ENCODE results near the gene PDE4B. TPM values are rescaled to one million over a fixed set of nuclear protein-coding genes. Genes with fewer than 3 reads are reported as not detected.

Gene PDE4B
- total RNA-seq, 1 donor from 2014 or later = 7.6 TPM

GRCh38 chr1:66395202-66396061 is 602.7 kb downstream of the PDE4B start:
- H3K79me2 ChIP-seq (ENCODE audit: insufficient read depth, low read length) = no peaks in the 10 kb centered on the region
- no peak for FAIRE-seq

GRCh38 chr1:66396212-66396890 is 603.7 kb downstream of the PDE4B start:
- TF ChIP-seq CTCF (IDR thresholded peaks at IDR 0.05; ENCODE audit: insufficient read depth, low read depth, low read length) (no peak), EZH2 (IDR thresholded peaks at IDR 0.05; ENCODE audit: insufficient read depth, low read length) (no peak)
- H3K4me1 ChIP-seq (ENCODE audit: insufficient read depth, low read length) = no peaks in the 10 kb centered on the region
- Mint-ChIP-seq H3K27ac (ENCODE audit: unreplicated experiment) (no peak overlapping the region), H3K9me3 (ENCODE audit: unreplicated experiment) (peaks cover 3% of the 10 kb centered on the region), H3K4me3 (ENCODE audit: unreplicated experiment) (no peak overlapping the region), H3K4me1 (ENCODE audit: low read depth, unreplicated experiment) (peaks cover 6% of the 10 kb centered on the region), H3K36me3 (ENCODE audit: low read depth, unreplicated experiment) (no peaks in the 10 kb centered on the region), H3K27me3 (ENCODE audit: low read depth, unreplicated experiment) (no peaks in the 10 kb centered on the region)
- DNase-seq (ENCODE audit: low read depth) (no peak), FAIRE-seq (no peak)
- H2AFZ ChIP-seq (ENCODE audit: low read depth, low read length) = no peak overlapping the region
- H3K9me3 ChIP-seq (ENCODE audit: insufficient read depth, low read depth, low read length) = no peaks in the 10 kb centered on the region
- H3K9ac ChIP-seq (ENCODE audit: low read length) = no peak overlapping the region
- H3K27me3 ChIP-seq (ENCODE audit: insufficient read depth, low read length) = no peaks in the 10 kb centered on the region
- no peak overlapping the region for H3K4me3 ChIP-seq (ENCODE audit: insufficient read depth, low read depth, low read length)
- H3K27ac ChIP-seq (ENCODE audit: low read depth, low read length) = no peak overlapping the region
- H3K4me2 ChIP-seq (ENCODE audit: low read length) = no peak overlapping the region
- no peaks in the 10 kb centered on the region for H3K36me3 ChIP-seq (ENCODE audit: insufficient read depth, low read length)
- no peaks in the 10 kb centered on the region for H3K79me2 ChIP-seq (ENCODE audit: insufficient read depth, low read length)
- no peaks in the 10 kb centered on the region for H4K20me1 ChIP-seq (ENCODE audit: insufficient read depth, low read length)

More at GRCh38 chr1:66395202-66396061, 602.7 kb downstream of the PDE4B start:
- Histone ChIP-seq H4K20me1 (ENCODE audit: insufficient read depth, low read length) (no peaks in the 10 kb centered on the region), H3K4me2 (ENCODE audit: low read length) (no peak overlapping the region), H3K27ac (ENCODE audit: low read depth, low read length) (no peak overlapping the region), H3K36me3 (ENCODE audit: insufficient read depth, low read length) (no peaks in the 10 kb centered on the region), H3K4me1 (ENCODE audit: insufficient read depth, low read length) (no peaks in the 10 kb centered on the region), H3K9ac (ENCODE audit: low read length) (no peak overlapping the region), H3K4me3 (ENCODE audit: insufficient read depth, low read depth, low read length) (no peak overlapping the region), H3K9me3 (ENCODE audit: insufficient read depth, low read depth, low read length) (no peaks in the 10 kb centered on the region), H3K27me3 (ENCODE audit: insufficient read depth, low read length) (no peaks in the 10 kb centered on the region), H2AFZ (ENCODE audit: low read depth, low read length) (no peak overlapping the region)
- Mint-ChIP-seq H3K9me3 (ENCODE audit: unreplicated experiment) (peaks cover 3% of the 10 kb centered on the region), H3K27me3 (ENCODE audit: low read depth, unreplicated experiment) (no peaks in the 10 kb centered on the region), H3K27ac (ENCODE audit: unreplicated experiment) (no peak overlapping the region), H3K4me3 (ENCODE audit: unreplicated experiment) (no peak overlapping the region), H3K4me1 (ENCODE audit: low read depth, unreplicated experiment) (peaks cover 6% of the 10 kb centered on the region), H3K36me3 (ENCODE audit: low read depth, unreplicated experiment) (no peaks in the 10 kb centered on the region)
- TF ChIP-seq CTCF (IDR thresholded peaks at IDR 0.05; ENCODE audit: insufficient read depth, low read depth, low read length) = no peak
- no peak for TF ChIP-seq EZH2 (IDR thresholded peaks at IDR 0.05; ENCODE audit: insufficient read depth, low read length)
- no peak for DNase-seq (ENCODE audit: low read depth)
